Peyer's patch (tissue), 4 donors: ENCODE measurements around the gene DDIT4.

Experiments used
- POLR2A ChIP-seq, 2 donors: fragments of 450-650 bp; IDR thresholded peaks; one replicate each; pipeline ENCODE4 v1.5.1; 2017; ENCODE audit warnings: antibody characterized with exemption in 2 of 2, mild to moderate bottlenecking in 2 of 2, moderate library complexity in 2 of 2
- TF ChIP-seq, protein P1 (sequence below), 6 experiments: fragments of 450-650 bp in 4 of 6; fragments of 200-600 bp in 2 of 6; sonication (generic) in 1 of 6; IDR thresholded peaks; one replicate each; pipeline ENCODE4 v1.5.1; 2017 to 2019; ENCODE audit warnings: antibody characterized with exemption in 6 of 6, mild to moderate bottlenecking in 3 of 6, moderate library complexity in 1 of 6

DNA sequence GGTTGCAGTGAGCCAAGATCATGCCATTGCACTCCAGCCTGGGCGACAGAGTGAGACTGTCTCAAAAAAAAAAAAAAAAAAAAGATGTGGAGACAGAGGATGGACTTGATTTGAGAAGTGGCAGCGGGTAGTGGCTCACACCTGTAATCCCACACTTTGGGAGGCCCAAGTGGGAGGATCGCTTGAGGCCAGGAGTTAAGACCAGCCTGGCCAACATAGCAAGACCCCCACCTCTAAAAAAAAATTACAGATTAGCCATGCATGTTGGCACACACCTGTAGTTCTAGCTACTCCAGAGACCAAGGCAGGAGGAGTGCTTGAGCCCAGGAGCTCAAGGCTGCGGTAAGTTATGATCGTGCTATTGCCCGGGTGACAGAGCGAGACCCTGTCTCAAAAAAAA, 33.4 kb upstream of the DDIT4 start:
- no peak for TF ChIP-seq POLR2A (IDR thresholded peaks at IDR 0.05)
- TF ChIP-seq, protein P1, sequence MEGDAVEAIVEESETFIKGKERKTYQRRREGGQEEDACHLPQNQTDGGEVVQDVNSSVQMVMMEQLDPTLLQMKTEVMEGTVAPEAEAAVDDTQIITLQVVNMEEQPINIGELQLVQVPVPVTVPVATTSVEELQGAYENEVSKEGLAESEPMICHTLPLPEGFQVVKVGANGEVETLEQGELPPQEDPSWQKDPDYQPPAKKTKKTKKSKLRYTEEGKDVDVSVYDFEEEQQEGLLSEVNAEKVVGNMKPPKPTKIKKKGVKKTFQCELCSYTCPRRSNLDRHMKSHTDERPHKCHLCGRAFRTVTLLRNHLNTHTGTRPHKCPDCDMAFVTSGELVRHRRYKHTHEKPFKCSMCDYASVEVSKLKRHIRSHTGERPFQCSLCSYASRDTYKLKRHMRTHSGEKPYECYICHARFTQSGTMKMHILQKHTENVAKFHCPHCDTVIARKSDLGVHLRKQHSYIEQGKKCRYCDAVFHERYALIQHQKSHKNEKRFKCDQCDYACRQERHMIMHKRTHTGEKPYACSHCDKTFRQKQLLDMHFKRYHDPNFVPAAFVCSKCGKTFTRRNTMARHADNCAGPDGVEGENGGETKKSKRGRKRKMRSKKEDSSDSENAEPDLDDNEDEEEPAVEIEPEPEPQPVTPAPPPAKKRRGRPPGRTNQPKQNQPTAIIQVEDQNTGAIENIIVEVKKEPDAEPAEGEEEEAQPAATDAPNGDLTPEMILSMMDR (IDR thresholded peaks at IDR 0.05): no peak
